Stimulated activated naive CD4-positive, alpha-beta T cell treated with Interleukin-2 at 50 U/mL for 16 hours (primary cell): ENCODE measurements around the gene OR2M4.
"Not testable (repeated sequence)": the region's sequence is repeated elsewhere in the genome, so short reads cannot be mapped to it uniquely, and the experiment has no call there.

Experiments used
- DNase-seq: peaks from one replicate; lab custom pipeline; 2025; lab: John Stamatoyannopoulos, UW

Gene OR2M4

DNA sequence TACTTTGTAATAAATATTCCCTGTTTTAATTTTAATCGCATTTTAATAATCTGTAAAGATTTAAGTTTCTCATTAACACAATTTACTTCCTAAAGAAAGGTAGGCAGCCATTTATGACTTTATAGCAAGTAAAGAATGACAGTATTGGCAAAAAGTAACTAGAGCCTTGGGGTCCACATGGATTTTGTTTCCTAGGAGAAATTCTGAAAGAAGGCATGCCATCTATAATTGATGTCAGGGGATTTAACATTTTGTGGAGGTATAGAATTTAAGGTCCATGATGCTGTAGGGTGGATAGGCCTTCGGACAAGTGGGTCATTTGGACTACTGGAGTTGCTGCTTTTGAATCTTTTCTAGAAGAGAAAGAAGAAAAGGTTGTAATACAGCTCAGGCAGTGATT is at the start of gene OR2M4:
OR2M4 (plus strand) TSS at position 301 of the 400 bp plus-strand sequence. CDS start 7,512 bp downstream, outside the sequence.
- DNase-seq, result no peak

DNA sequence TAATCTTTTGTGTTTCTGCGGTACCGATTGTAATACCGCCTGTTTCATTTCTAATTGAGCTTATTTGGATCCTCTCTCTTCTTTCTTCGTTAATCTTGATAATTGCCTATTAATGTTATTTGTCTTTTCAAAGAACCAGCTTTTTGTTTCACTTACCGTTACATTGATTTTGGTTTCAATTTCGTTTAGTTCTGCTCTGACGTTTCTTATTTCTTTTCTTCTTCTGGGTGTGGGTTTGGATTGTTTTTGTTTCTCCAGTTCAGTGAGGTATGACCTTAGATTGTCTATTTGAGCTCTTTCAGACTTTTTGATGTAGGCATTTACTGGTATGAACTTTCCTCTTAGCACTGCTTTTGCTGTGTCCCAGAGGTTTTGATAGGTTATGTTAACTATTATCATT is 47.2 kb upstream of the OR2M4 start:
- DNase-seq, result no peak

GRCh38 chr1:248187363-248187762 is 43.9 kb upstream of the OR2M4 start:
- DNase-seq, result no peak

DNA sequence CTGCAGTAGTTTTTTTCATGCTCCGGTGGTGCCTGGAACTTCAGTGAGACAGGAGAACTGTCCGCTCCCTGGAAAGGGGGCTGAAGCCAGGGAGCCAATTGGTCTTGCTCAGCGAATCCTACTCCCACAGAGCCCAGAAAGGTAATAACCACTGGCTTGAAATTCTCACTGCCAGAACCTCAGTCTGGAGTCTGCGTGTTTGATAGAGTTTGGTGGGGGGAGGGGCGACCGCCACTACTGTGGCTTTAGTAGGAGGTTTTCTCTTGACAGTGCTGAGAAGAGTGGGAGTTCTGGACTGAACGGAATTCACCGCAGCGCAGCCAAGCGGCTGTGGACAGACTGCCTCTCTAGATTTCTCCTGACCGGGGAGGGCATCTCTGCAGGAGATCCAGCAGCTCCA is 42.2 kb upstream of the OR2M4 start:
- no peak for DNase-seq

- no peak for DNase-seq
Observed at GRCh38 chr1:248194117-248194516, 37.1 kb upstream of the OR2M4 start.

DNA sequence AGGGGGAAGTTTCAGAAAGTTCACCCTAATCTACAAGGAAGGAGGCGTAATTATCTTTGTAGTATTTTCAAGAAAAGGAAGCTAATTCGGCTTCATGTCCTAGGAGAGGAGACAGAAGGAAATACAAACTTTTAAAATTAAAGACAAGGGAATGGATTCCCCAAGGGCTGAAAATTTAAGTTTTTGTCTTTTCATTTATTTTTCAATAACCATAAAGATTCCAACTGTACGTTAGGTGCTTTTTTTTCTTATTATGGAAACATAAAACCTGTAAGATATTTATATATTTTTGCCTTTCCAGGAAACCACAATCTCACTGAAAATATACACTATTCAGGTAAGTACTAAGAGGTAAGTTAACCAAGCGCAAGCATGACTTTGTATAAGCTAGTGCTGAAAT is 34.3 kb upstream of the OR2M4 start, which contains the start of gene OR2M3:
OR2M3 (plus strand) TSS at position 301 of the 400 bp plus-strand sequence. CDS start 5,803 bp downstream, outside the sequence.
- no peak for DNase-seq

DNA sequence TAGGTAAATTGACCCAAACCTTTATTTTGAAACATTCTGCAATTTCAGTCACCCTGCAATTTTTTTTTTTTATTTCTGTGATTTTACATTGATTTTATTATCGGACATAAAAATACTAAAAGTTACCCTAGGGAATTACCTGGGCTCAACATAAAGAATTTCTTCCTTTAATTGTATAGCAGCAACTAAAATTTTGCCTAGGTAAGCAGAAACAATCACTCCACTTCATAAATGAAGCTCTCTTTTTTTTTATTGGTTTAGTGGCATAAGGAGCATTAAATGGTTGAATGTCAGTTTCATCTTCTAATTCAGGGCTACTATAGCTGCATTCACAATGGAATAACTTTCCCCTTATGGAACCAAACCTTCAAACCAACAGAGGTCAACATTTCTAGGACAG is 15.3 kb upstream of the OR2M4 start:
- DNase-seq, result no peak

GRCh38 chr1:248225537-248225936 is 5.7 kb upstream of the OR2M4 start:
- no peak for DNase-seq

DNA sequence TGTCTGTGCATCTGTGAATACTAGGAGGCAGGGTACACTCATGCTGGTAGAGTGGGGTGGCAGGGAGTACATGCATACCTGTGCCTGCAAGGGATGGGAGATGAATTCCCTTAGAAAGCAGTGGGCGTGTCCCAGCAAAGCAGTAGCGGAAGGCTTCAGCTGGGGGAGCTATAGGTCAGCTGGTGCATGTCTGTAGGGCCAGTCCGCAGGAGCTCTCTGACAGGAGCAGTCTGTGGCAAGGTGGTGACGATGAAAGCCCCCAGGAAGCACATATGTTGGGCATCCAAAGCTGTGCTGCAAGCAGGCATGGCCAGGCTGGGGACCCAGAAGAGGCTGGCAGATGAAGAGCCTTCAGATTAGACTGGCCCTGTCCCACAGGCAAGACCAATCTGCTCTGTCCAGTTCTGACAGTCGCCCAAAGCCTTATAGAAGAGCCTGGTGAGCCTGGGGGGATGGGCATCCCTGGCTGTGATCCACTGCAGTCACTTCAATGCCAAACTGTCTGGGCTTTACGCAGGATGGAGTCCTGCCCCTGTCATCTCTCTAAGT is 1.8 kb upstream of the OR2M4 start:
- DNase-seq, result no peak

DNA sequence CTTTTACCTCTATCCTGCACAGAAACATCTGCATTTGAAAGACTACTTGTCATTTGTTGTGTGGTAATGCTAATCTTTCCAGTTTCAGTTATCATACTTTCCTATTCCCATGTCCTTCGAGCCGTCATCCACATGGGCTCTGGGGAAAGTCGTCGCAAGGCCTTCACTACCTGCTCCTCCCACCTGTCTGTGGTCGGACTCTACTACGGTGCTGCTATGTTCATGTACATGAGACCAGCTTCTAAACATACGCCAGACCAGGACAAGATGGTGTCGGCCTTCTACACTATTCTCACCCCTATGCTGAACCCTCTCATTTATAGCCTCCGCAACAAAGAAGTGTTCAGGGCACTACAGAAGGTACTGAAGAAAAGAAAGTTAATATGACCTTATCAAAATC is 8.3 kb downstream of the OR2M4 start:
- no peak for DNase-seq

GRCh38 chr1:248243204-248243603 is 12.0 kb downstream of the OR2M4 start:
- no peak for DNase-seq

GRCh38 chr1:248259309-248259708 is 28.1 kb downstream of the OR2M4 start:
- DNase-seq, result not testable (repeated sequence)

DNA sequence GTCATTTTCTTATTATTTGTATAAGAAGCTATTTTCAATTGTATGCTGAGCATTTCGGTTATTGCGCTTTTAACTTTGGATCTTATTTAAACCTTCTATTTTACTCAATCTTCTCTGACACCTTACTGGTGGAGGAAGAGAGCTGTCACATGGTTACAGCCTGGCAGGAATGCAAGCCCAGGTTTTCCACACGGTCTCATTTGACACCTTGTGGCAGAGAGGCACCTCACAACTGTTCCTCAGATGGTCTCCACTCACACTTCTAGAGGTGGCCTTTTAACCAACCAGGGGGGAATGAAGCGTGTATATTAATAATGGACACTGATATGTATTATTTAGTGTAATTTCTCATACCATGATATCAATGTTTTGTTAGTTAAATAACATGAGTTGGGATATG is 37.0 kb downstream of the OR2M4 start:
- DNase-seq, result no peak

GRCh38 chr1:248273225-248273624 is 42.0 kb downstream of the OR2M4 start:
- not testable (repeated sequence) for DNase-seq

DNA sequence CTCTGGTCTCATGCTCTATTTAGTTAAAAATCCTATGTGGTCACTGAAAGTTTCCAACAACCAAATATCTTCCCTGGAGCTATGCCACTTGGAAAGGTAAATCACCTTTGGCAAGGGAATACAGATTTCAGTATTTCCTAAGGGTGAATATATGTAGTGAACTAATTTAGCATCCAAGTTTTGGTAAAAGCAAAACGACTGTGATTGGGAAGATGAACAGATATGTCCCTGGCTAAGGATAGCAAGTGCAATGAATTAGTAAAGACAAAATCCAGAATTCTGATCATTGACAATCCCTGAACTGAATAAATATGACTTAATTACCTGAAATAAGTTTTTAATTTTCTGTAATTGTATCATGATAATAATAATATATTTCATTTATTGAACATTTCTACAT is 46.7 kb downstream of the OR2M4 start, which contains the start of gene OR2T33:
OR2T33 (minus strand) TSS at position 101 of the 400 bp plus-strand sequence. CDS start 4,162 bp downstream, outside the sequence.
- no peak for DNase-seq

GRCh38 chr1:248288391-248288790 is 57.2 kb downstream of the OR2M4 start:
- DNase-seq, result no peak
